Measurements from ENCODE around the gene RNU6-9. TPM values are rescaled to one million over a fixed set of nuclear protein-coding genes. Genes with fewer than 3 reads are reported as not detected.
A peak's percentile ranks its signal among the peaks of the same experiment; 100 is the strongest.

The RNU6-9 gene
- total RNA-seq (not detected), polyA plus RNA-seq (ENCODE audit: insufficient read length in 6 of 6) (not detected)
- long read RNA-seq, donor 1: 0 reads
- long read RNA-seq, donor 2: 0 reads
- long read RNA-seq, donor 3: 0 reads
- long read RNA-seq, donor 4: 0 reads
- long read RNA-seq, donor 5: 0 reads
- long read RNA-seq, donor 6: 0 reads
- long read RNA-seq, donor 7: 0 reads
- long read RNA-seq, donor 8: 0 reads
- long read RNA-seq, donor 9: 0 reads
- long read RNA-seq, donor 10: 0 reads
- long read RNA-seq, donor 11: 0 reads
- long read RNA-seq, donor 12: 0 reads

GRCh38 chr19:892894-893689, at the start of gene RNU6-9, which contains the start of gene MED16:
TSS of gene RNU6-9 (plus strand) at chr19:893484.
TSS of gene MED16 (minus strand) at chr19:893187. CDS start at chr19:891131, 2,056 bp downstream.
- peak within 1 kb of the TSS; percentile 90 to 95 for H3K27ac ChIP-seq
- intact Hi-C loops (cut with DNase I): no loop called here
- no peaks in the 10 kb centered on the region for H3K27me3 ChIP-seq
- no peaks in the 10 kb centered on the region for H3K9me3 ChIP-seq
- H3K4me3 ChIP-seq: peak within 1 kb of the TSS; percentile 72 to 76
- H3K4me1 ChIP-seq: peaks cover 0 to 14% of the 10 kb centered on the region in 2 donors
- peak; percentile 93 to 97 (median 96) for DNase-seq
- ATAC-seq: peak; percentile 98
- peak in 1 of 2 donors; percentile 16 for TF ChIP-seq CTCF (IDR thresholded peaks at IDR 0.05)
- peaks cover 0 to 47% of the 10 kb centered on the region in 2 donors for H3K36me3 ChIP-seq

GRCh38 chr19:843836-844545, 49.3 kb upstream of the RNU6-9 start:
- no peak for TF ChIP-seq CTCF (IDR thresholded peaks at IDR 0.05)
- intact Hi-C loops (cut with DNase I): no loop called here
- H3K27me3 ChIP-seq: peaks cover 15 to 86% of the 10 kb centered on the region in 2 donors
- H3K4me3 ChIP-seq: peak overlapping the region; percentile 3 to 19
- DNase-seq: peak in 1 of 4 donors; percentile 79
- peaks cover 6 to 53% of the 10 kb centered on the region in 2 donors for H3K4me1 ChIP-seq
- peak; percentile 64 for ATAC-seq
- H3K27ac ChIP-seq: no peak overlapping the region
- H3K36me3 ChIP-seq: no peaks in the 10 kb centered on the region
- H3K9me3 ChIP-seq: no peaks in the 10 kb centered on the region

GRCh38 chr19:844546-844971, 48.7 kb upstream of the RNU6-9 start:
- H3K4me1 ChIP-seq: peaks cover 6 to 47% of the 10 kb centered on the region in 2 donors
- no peak for DNase-seq
- H3K9me3 ChIP-seq: no peaks in the 10 kb centered on the region
- H3K27me3 ChIP-seq: peaks cover 15 to 81% of the 10 kb centered on the region in 2 donors
- peak; percentile 5 for ATAC-seq
- no peaks in the 10 kb centered on the region for H3K36me3 ChIP-seq
- TF ChIP-seq CTCF (IDR thresholded peaks at IDR 0.05): no peak
- no peak overlapping the region for H3K4me3 ChIP-seq
- H3K27ac ChIP-seq: no peak overlapping the region
- intact Hi-C loops (cut with DNase I): no loop called here

GRCh38 chr19:845707-846521, 47.4 kb upstream of the RNU6-9 start:
- intact Hi-C loops (cut with DNase I): no loop called here
- no peak overlapping the region for H3K4me3 ChIP-seq

More at GRCh38 chr19:845707-846521, 47.4 kb upstream of the RNU6-9 start:
- no peak for ATAC-seq
- H3K36me3 ChIP-seq: no peaks in the 10 kb centered on the region
- H3K27me3 ChIP-seq: peaks cover 15 to 80% of the 10 kb centered on the region in 2 donors
- peak in 1 of 4 donors; percentile 73 for DNase-seq
- H3K27ac ChIP-seq: no peak overlapping the region
- H3K9me3 ChIP-seq: no peaks in the 10 kb centered on the region
- H3K4me1 ChIP-seq: peaks cover 12 to 44% of the 10 kb centered on the region in 2 donors
- TF ChIP-seq CTCF (IDR thresholded peaks at IDR 0.05): no peak
